DMS79 treated with DMSO at 0.1 percent for 48 hours (cell line): ENCODE data around the gene BTNL2.
"Not testable (repeated sequence)": the region's sequence is repeated elsewhere in the genome, so short reads cannot be mapped to it uniquely, and the experiment has no call there.

Experiments used
- DNase-seq: peaks from one replicate; lab custom pipeline; 2025; lab: John Stamatoyannopoulos, UW

The BTNL2 gene

GRCh38 chr6:32369660-32370059, 37.3 kb downstream of the BTNL2 start:
- no peak for DNase-seq

GRCh38 chr6:32367644-32368043, 39.3 kb downstream of the BTNL2 start:
- no peak for DNase-seq

GRCh38 chr6:32359225-32359624, 47.8 kb downstream of the BTNL2 start:
- not testable (repeated sequence) for DNase-seq

DNA sequence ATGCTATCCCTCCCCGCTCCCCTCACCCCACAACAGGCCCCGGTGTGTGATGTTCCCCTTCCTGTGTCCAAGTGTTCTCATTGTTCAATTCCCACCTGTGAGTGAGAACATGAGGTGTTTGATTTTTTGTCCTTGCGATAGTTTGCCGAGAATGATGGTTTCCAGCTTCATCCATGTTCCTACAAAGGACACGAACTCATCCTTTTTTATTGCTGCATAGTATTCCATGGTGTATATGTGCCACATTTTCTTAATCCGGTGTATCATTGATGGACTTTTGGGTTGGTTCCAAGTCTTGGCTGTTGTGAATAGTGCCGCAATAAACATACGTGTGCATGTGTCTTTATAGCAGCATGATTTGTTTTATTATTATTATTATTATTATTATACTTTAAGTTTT, 48.4 kb downstream of the BTNL2 start:
- not testable (repeated sequence) for DNase-seq

DNA sequence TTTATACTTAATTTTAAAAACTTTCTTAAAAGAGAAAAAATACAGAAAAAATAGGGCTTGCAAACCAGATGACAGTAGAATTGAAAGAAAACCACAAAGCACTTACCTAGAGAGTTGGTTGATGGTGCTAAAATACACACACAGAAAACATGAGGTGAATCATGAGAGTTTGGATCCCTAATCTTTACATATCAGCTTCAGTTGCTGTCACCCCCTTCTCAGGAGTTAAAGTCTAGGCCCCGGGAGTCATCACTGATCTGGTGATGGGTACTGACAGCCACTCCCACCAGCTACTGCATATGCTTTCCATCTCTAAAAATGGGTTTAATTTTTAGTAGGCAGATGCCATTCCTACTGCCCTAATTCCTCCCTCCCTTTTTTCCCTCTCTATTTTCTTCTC, 52.0 kb downstream of the BTNL2 start:
- DNase-seq: no peak

- no peak for DNase-seq
Observed at GRCh38 chr6:32353348-32353747, 53.6 kb downstream of the BTNL2 start.
